ENCODE measurements around the gene NMT2. TPM values are rescaled to one million over a fixed set of nuclear protein-coding genes. Genes with fewer than 3 reads are reported as not detected.

Gene NMT2
- total RNA-seq, 1 donor from 2014 or later, result 13.7 TPM

DNA sequence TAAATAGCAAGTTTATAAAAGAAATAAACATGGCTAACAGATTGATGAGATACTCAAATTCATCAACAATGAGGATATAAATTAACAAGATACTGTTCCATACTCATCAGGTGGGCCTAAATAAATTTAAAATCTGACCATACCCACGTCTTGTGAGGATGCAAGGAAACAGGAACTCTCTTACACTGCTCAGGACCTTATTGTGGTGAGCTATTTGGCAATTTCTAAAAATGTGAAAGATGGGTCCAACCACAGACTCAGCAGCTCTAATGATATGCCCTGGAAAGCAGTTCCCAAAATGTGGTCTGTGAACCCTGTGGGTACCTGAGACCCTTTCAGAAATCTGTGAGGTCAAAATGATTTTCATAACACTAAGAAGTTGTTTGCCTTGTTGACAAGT is 49.9 kb downstream of the NMT2 start:
- peaks cover 17% of the 10 kb centered on the region for H3K4me1 Mint-ChIP-seq (ENCODE audit: low read depth)
- peaks cover 16% of the 10 kb centered on the region for H3K36me3 Mint-ChIP-seq (ENCODE audit: low read depth)
- H3K4me3 Mint-ChIP-seq (ENCODE audit: unreplicated experiment), result no peak overlapping the region
- H3K27ac Mint-ChIP-seq (ENCODE audit: unreplicated experiment), result no peak overlapping the region
- H3K9me3 Mint-ChIP-seq (ENCODE audit: low read depth), result no peaks in the 10 kb centered on the region
- DNase-seq (ENCODE audit: low spot score), result no peak
- no peaks in the 10 kb centered on the region for H3K27me3 Mint-ChIP-seq (ENCODE audit: low read depth)
- TF ChIP-seq, protein P1, sequence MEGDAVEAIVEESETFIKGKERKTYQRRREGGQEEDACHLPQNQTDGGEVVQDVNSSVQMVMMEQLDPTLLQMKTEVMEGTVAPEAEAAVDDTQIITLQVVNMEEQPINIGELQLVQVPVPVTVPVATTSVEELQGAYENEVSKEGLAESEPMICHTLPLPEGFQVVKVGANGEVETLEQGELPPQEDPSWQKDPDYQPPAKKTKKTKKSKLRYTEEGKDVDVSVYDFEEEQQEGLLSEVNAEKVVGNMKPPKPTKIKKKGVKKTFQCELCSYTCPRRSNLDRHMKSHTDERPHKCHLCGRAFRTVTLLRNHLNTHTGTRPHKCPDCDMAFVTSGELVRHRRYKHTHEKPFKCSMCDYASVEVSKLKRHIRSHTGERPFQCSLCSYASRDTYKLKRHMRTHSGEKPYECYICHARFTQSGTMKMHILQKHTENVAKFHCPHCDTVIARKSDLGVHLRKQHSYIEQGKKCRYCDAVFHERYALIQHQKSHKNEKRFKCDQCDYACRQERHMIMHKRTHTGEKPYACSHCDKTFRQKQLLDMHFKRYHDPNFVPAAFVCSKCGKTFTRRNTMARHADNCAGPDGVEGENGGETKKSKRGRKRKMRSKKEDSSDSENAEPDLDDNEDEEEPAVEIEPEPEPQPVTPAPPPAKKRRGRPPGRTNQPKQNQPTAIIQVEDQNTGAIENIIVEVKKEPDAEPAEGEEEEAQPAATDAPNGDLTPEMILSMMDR (IDR thresholded peaks at IDR 0.05), result no peak

DNA sequence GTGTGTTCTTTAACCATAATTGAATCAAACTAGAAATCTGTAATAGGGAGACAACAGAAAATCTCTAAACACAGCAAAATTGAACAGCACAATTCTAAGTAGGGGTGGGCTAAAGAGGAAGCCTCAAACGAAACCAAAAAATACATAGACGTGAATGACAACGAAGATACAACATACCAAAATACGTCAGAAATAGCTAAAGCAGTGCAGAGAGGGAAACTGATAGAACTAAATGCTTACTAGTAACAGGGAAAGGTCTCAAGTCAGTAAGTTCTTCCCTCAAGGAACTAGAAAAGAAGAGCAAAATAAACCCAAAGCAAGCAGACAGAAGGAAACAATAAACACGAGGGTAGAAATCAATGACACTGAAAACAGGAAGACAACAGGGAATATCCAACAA is 52.3 kb downstream of the NMT2 start:
- no peaks in the 10 kb centered on the region for H3K27me3 Mint-ChIP-seq (ENCODE audit: low read depth)

DNA sequence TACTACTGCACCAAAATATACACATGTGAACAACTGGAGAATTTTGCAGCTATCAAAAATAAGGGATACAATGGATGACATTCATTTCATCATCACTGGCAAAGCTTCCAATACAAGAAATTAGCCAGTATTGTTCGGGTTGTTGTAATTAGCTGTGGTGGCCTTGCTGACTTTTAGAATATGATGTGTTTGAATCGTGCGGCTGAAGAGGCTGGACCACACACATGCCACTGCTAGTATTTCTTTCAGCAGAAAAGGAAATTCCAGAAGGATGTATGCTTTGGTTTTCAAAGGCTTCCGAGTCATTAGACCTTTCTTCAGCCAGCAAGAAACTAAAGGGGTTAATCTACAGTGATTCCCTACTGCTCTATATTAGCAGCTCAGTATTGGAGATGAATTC is 54.7 kb downstream of the NMT2 start:
- Mint-ChIP-seq H3K4me1 (ENCODE audit: low read depth) (peaks cover 3% of the 10 kb centered on the region), H3K27me3 (ENCODE audit: low read depth) (no peaks in the 10 kb centered on the region), H3K36me3 (ENCODE audit: low read depth) (peaks cover 14% of the 10 kb centered on the region), H3K27ac (ENCODE audit: unreplicated experiment) (no peak overlapping the region), H3K9me3 (ENCODE audit: low read depth) (no peaks in the 10 kb centered on the region), H3K4me3 (ENCODE audit: unreplicated experiment) (no peak overlapping the region)
- TF ChIP-seq, protein P1 (IDR thresholded peaks at IDR 0.05), result no peak
- no peak for DNase-seq (ENCODE audit: low spot score)

More for the DNA sequence above, 52.3 kb downstream of the NMT2 start:
- no peak for DNase-seq (ENCODE audit: low spot score)
- no peak overlapping the region for H3K4me3 Mint-ChIP-seq (ENCODE audit: unreplicated experiment)
- peaks cover 23% of the 10 kb centered on the region for H3K36me3 Mint-ChIP-seq (ENCODE audit: low read depth)
- no peaks in the 10 kb centered on the region for H3K9me3 Mint-ChIP-seq (ENCODE audit: low read depth)
- H3K4me1 Mint-ChIP-seq (ENCODE audit: low read depth), result no peaks in the 10 kb centered on the region
- TF ChIP-seq, protein P1 (IDR thresholded peaks at IDR 0.05), result no peak
- no peak overlapping the region for H3K27ac Mint-ChIP-seq (ENCODE audit: unreplicated experiment)

DNA sequence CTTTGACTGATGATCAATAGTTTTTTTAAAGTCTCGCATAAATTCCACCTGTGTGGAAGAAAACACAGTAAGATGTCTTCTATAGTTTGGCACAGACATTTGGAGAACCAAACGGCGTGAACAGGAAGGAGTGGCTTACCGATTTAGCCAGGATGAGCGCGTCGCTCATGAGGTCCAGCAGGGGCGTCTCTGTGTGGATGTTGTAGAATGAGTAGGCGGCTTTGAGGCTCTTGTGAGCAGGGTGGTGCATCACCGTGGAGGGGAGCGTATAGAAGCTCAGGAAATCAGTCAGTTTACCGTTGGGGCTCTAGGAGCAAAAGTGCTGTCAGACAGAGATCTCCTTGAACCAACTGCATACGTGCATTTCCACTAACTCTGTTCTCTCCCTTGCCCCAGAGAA is 55.8 kb downstream of the NMT2 start:
- no peak overlapping the region for H3K4me3 Mint-ChIP-seq (ENCODE audit: unreplicated experiment)
- peaks cover 6% of the 10 kb centered on the region for H3K4me1 Mint-ChIP-seq (ENCODE audit: low read depth)
- no peak overlapping the region for H3K27ac Mint-ChIP-seq (ENCODE audit: unreplicated experiment)
- H3K36me3 Mint-ChIP-seq (ENCODE audit: low read depth), result peaks cover 14% of the 10 kb centered on the region
- TF ChIP-seq, protein P1 (IDR thresholded peaks at IDR 0.05), result no peak
- no peaks in the 10 kb centered on the region for H3K27me3 Mint-ChIP-seq (ENCODE audit: low read depth)
- H3K9me3 Mint-ChIP-seq (ENCODE audit: low read depth), result no peaks in the 10 kb centered on the region
- DNase-seq (ENCODE audit: low spot score), result no peak

DNA sequence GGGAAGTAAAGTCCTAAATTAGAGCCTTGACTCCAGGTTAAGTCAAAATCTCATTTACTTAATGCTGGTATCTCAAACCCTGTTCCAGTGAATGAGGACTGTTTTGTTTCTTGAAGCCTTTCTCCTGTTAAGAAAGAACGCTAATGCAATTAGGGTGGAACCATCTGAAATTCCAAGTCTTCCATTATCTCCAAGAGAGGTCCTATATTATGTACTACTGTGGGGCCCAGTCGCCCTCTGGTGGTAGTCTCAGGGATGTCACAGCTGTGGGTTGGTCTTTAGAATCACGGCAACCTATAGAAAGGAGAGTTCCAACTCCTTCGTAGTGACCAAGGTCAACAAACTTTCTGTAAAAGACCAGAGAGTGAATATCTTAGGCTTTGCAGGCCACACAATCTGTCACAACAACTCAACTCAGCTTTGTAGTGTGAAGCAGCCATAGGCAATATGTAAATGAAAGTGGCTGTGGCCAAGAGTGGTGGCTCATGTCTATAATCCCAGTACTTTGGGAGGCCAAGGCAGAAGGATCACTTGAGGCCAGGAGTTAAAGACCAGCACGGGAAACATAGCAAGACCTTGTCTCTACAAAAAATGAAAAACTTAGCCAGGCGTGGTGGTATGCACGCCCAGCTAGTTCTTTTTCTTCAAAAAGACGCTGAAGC is 62.0 kb downstream of the NMT2 start:
- no peaks in the 10 kb centered on the region for H3K27me3 Mint-ChIP-seq (ENCODE audit: low read depth)
- peaks cover 18% of the 10 kb centered on the region for H3K36me3 Mint-ChIP-seq (ENCODE audit: low read depth)
- DNase-seq (ENCODE audit: low spot score), result no peak
- peak overlapping the region; percentile 45 for H3K27ac Mint-ChIP-seq (ENCODE audit: unreplicated experiment)
- no peaks in the 10 kb centered on the region for H3K9me3 Mint-ChIP-seq (ENCODE audit: low read depth)
- peaks cover 13% of the 10 kb centered on the region for H3K4me1 Mint-ChIP-seq (ENCODE audit: low read depth)
- TF ChIP-seq, protein P1 (IDR thresholded peaks at IDR 0.05), result peak; percentile 96
- peak overlapping the region; percentile 22 for H3K4me3 Mint-ChIP-seq (ENCODE audit: unreplicated experiment)

Data from chondrocyte (in vitro differentiated cells).